H1 (cell line): ENCODE results near the gene ZBTB16. TPM values are rescaled to one million over a fixed set of nuclear protein-coding genes. Genes with fewer than 3 reads are reported as not detected.

ENCODE experiments used
- CTCF ChIP-seq, 3 experiments: IDR thresholded peaks; 1 replicate in 2 of 3; 2 replicates in 1 of 3; pipeline versions ENCODE4 v1.5.1 to v1.6.1; 2011; ENCODE audit warnings: low read length in 3 of 3, mild to moderate bottlenecking in 3 of 3, inconsistent platforms in 2 of 3, low read depth in 1 of 3, moderate library complexity in 1 of 3; ENCODE audit not compliant: insufficient read depth in 1 of 3; ENCODE audit errors: control extremely low read depth in 1 of 3
- polyA plus RNA-seq, 7 experiments: library from polyadenylated mRNA; depleted of rRNA in 3 of 7; stranded (reverse) in 5 of 7; unstranded in 2 of 7; fragments of >200 nt in 5 of 7; fragments of 200-250 nt in 2 of 7; gene quantifications; 1 replicate in 5 of 7; 2 replicates in 1 of 7; 4 replicates in 1 of 7; pipeline versions ENCODE4 v1.2.1 to v1.2.3, GENCODE V29; 2011 to 2013; ENCODE audit warnings: missing spikeins in 2 of 7, mixed read lengths in 2 of 7
- total RNA-seq: library from RNA; stranded (reverse); fragmentation: NEBNext Ultra II Directional; extraction: Animal tissue kit (Norgen Biotek cat#: 25700); gene quantifications from 2 replicates; pipeline ENCODE4 v1.2.1, GENCODE V29; 2021

Gene ZBTB16
- total and polyA plus RNA-seq, 2 of the 8 experiments (the other 6 are each of a cell fraction or from before 2014, with no cell fraction given), result 0.12 to 0.61 TPM

- TF ChIP-seq CTCF (IDR thresholded peaks at IDR 0.05; ENCODE audit: control extremely low read depth in 1 of 3, insufficient read depth in 1 of 3, low read depth in 1 of 3, low read length in 3 of 3), result no peak
Measured at GRCh38 chr11:114255289-114255688, 195.8 kb downstream of the ZBTB16 start (continued).
